Measurements from ENCODE around the gene SCTR. TPM values are rescaled to one million over a fixed set of nuclear protein-coding genes. Genes with fewer than 3 reads are reported as not detected.

The SCTR gene
- total and polyA plus RNA-seq, 2 of the 13 experiments (the other 11 are each of a cell fraction or from before 2014, with no cell fraction given) = not detected

DNA sequence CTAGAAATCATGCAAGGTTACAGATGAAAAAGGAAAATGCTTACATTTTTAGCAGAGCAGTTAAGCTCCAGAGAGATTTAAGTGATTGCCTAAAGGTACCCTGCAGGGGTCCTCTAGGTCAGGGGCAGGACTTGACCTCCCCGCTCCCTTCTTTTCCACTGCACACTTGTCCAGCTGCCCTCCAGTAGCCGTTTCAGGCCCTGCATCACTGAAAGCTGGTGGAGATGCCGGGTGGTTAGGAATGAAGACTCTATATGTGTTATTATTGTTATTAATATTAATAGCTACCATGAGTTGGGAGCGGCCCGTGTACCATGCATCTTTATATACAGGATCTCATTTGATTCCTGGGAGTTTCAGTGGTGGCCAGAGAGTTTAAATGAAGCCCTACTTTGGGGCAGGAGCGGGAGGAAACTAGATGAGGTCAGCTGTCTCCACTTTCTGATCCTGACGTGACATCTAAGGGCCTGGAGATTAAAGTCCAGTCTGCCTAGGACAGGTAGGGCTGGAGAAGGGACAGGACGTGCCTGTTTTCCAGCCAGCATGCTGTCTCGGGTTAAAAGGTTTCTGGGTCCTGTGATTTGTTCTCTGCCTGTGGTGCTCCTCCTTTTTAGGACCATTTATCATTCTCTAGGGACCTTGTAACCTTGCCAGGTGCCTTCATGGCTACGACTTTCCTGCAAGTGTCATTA lies 90.5 kb downstream of the SCTR start (continued):
- TF ChIP-seq, protein P1, sequence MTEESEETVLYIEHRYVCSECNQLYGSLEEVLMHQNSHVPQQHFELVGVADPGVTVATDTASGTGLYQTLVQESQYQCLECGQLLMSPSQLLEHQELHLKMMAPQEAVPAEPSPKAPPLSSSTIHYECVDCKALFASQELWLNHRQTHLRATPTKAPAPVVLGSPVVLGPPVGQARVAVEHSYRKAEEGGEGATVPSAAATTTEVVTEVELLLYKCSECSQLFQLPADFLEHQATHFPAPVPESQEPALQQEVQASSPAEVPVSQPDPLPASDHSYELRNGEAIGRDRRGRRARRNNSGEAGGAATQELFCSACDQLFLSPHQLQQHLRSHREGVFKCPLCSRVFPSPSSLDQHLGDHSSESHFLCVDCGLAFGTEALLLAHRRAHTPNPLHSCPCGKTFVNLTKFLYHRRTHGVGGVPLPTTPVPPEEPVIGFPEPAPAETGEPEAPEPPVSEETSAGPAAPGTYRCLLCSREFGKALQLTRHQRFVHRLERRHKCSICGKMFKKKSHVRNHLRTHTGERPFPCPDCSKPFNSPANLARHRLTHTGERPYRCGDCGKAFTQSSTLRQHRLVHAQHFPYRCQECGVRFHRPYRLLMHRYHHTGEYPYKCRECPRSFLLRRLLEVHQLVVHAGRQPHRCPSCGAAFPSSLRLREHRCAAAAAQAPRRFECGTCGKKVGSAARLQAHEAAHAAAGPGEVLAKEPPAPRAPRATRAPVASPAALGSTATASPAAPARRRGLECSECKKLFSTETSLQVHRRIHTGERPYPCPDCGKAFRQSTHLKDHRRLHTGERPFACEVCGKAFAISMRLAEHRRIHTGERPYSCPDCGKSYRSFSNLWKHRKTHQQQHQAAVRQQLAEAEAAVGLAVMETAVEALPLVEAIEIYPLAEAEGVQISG (CRISPR knock-in tag; IDR thresholded peaks at IDR 0.05) = no peak
- no peak for TF ChIP-seq MAFG (CRISPR knock-in tag; IDR thresholded peaks at IDR 0.05)
- TF ChIP-seq, protein P2, sequence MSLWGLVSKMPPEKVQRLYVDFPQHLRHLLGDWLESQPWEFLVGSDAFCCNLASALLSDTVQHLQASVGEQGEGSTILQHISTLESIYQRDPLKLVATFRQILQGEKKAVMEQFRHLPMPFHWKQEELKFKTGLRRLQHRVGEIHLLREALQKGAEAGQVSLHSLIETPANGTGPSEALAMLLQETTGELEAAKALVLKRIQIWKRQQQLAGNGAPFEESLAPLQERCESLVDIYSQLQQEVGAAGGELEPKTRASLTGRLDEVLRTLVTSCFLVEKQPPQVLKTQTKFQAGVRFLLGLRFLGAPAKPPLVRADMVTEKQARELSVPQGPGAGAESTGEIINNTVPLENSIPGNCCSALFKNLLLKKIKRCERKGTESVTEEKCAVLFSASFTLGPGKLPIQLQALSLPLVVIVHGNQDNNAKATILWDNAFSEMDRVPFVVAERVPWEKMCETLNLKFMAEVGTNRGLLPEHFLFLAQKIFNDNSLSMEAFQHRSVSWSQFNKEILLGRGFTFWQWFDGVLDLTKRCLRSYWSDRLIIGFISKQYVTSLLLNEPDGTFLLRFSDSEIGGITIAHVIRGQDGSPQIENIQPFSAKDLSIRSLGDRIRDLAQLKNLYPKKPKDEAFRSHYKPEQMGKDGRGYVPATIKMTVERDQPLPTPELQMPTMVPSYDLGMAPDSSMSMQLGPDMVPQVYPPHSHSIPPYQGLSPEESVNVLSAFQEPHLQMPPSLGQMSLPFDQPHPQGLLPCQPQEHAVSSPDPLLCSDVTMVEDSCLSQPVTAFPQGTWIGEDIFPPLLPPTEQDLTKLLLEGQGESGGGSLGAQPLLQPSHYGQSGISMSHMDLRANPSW (CRISPR knock-in tag; IDR thresholded peaks at IDR 0.05; ENCODE audit: borderline replicate concordance) = 0 out of 2 replicates have a peak, but pooled peaks have one; percentile 12
- TF ChIP-seq, protein P3, sequence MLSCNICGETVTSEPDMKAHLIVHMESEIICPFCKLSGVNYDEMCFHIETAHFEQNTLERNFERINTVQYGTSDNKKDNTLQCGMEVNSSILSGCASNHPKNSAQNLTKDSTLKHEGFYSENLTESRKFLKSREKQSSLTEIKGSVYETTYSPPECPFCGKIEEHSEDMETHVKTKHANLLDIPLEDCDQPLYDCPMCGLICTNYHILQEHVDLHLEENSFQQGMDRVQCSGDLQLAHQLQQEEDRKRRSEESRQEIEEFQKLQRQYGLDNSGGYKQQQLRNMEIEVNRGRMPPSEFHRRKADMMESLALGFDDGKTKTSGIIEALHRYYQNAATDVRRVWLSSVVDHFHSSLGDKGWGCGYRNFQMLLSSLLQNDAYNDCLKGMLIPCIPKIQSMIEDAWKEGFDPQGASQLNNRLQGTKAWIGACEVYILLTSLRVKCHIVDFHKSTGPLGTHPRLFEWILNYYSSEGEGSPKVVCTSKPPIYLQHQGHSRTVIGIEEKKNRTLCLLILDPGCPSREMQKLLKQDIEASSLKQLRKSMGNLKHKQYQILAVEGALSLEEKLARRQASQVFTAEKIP (CRISPR knock-in tag; IDR thresholded peaks at IDR 0.05; ENCODE audit: borderline replicate concordance) = no peak
- TF ChIP-seq, protein P4, sequence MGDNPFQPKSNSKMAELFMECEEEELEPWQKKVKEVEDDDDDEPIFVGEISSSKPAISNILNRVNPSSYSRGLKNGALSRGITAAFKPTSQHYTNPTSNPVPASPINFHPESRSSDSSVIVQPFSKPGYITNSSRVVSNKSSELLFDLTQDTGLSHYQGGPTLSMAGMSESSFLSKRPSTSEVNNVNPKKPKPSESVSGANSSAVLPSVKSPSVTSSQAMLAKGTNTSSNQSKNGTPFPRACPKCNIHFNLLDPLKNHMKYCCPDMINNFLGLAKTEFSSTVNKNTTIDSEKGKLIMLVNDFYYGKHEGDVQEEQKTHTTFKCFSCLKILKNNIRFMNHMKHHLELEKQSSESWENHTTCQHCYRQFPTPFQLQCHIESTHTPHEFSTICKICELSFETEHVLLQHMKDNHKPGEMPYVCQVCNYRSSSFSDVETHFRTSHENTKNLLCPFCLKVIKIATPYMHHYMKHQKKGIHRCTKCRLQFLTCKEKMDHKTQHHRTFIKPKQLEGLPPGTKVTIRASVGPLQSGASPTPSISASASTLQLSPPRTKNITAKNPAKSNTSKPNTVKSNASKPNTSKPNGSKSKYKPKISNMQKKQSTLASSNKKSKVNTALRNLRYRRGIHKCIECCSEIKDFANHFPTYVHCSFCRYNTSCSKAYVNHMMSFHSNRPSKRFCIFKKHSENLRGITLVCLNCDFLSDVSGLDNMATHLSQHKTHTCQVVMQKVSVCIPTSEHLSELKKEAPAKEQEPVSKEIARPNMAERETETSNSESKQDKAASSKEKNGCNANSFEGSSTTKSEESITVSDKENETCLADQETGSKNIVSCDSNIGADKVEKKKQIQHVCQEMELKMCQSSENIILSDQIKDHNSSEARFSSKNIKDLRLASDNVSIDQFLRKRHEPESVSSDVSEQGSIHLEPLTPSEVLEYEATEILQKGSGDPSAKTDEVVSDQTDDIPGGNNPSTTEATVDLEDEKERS (CRISPR knock-in tag; IDR thresholded peaks at IDR 0.05) = no peak
- no peak for TF ChIP-seq SAFB2 (CRISPR knock-in tag; IDR thresholded peaks at IDR 0.05; ENCODE audit: borderline replicate concordance, low read depth)
- TF ChIP-seq ZNF720 (CRISPR knock-in tag; IDR thresholded peaks at IDR 0.05) = no peak
- no peak for TF ChIP-seq TCF7L2 (IDR thresholded peaks at IDR 0.05; ENCODE audit: low read depth, low read length)
- TF ChIP-seq ZNF563 (CRISPR knock-in tag; IDR thresholded peaks at IDR 0.05) = no peak
- 0 out of 2 replicates have a peak, but pooled peaks have one; percentile 25 for TF ChIP-seq MAFF (IDR thresholded peaks at IDR 0.05; ENCODE audit: low read depth, low read length)
- TF ChIP-seq, protein P5, sequence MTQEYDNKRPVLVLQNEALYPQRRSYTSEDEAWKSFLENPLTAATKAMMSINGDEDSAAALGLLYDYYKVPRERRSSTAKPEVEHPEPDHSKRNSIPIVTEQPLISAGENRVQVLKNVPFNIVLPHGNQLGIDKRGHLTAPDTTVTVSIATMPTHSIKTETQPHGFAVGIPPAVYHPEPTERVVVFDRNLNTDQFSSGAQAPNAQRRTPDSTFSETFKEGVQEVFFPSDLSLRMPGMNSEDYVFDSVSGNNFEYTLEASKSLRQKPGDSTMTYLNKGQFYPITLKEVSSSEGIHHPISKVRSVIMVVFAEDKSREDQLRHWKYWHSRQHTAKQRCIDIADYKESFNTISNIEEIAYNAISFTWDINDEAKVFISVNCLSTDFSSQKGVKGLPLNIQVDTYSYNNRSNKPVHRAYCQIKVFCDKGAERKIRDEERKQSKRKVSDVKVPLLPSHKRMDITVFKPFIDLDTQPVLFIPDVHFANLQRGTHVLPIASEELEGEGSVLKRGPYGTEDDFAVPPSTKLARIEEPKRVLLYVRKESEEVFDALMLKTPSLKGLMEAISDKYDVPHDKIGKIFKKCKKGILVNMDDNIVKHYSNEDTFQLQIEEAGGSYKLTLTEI (CRISPR knock-in tag; conservative IDR thresholded peaks at IDR 0.05) = no peak
- 0 out of 2 replicates have a peak, but pooled peaks have one; percentile 30 for TF ChIP-seq ZNF12 (CRISPR knock-in tag; IDR thresholded peaks at IDR 0.05)
- TF ChIP-seq, protein P6, sequence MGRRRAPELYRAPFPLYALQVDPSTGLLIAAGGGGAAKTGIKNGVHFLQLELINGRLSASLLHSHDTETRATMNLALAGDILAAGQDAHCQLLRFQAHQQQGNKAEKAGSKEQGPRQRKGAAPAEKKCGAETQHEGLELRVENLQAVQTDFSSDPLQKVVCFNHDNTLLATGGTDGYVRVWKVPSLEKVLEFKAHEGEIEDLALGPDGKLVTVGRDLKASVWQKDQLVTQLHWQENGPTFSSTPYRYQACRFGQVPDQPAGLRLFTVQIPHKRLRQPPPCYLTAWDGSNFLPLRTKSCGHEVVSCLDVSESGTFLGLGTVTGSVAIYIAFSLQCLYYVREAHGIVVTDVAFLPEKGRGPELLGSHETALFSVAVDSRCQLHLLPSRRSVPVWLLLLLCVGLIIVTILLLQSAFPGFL (CRISPR knock-in tag; IDR thresholded peaks at IDR 0.05) = no peak
- TF ChIP-seq ZNF136 (CRISPR knock-in tag; IDR thresholded peaks at IDR 0.05; ENCODE audit: low read depth) = no peak
- TF ChIP-seq ZNF143 (CRISPR knock-in tag; IDR thresholded peaks at IDR 0.05) = no peak
